Measurements from ENCODE around the gene HAUS2.
"Not testable (repeated sequence)": the region's sequence is repeated elsewhere in the genome, so short reads cannot be mapped to it uniquely, and the experiment has no call there.

Gene HAUS2

GRCh38 chr15:42523331-42523730 is 25.3 kb upstream of the HAUS2 start:
- Histone ChIP-seq H3K4me1 (ENCODE audit: control insufficient read depth, insufficient read depth, low read length) (no peaks in the 10 kb centered on the region), H3K27me3 (ENCODE audit: control insufficient read depth, insufficient read depth, low read length, poor library complexity, severe bottlenecking) (no peaks in the 10 kb centered on the region), H3K9me3 (ENCODE audit: control insufficient read depth, low read length) (no peaks in the 10 kb centered on the region), H3K4me3 (ENCODE audit: insufficient read depth, low read depth, low read length) (no peak overlapping the region), H3K36me3 (ENCODE audit: control insufficient read depth, insufficient read depth, low read length) (peaks cover 14% of the 10 kb centered on the region), H3K27ac (ENCODE audit: insufficient read depth, low read depth, low read length, poor library complexity, severe bottlenecking) (no peak overlapping the region)
- 95 to 98% methylated on average over 2 of the region's 2 CpGs for WGBS, 2 experiments

GRCh38 chr15:42528970-42529369 is 19.7 kb upstream of the HAUS2 start:
- Histone ChIP-seq H3K36me3 (ENCODE audit: control insufficient read depth, insufficient read depth, low read length) (peaks cover 3% of the 10 kb centered on the region), H3K4me3 (ENCODE audit: insufficient read depth, low read depth, low read length) (no peak overlapping the region)
- WGBS, 2 experiments = 91 to 95% methylated on average over 3 of the region's 3 CpGs

GRCh38 chr15:42533246-42533645 is 15.4 kb upstream of the HAUS2 start:
- no peak overlapping the region for H3K27ac ChIP-seq (ENCODE audit: insufficient read depth, low read depth, low read length, poor library complexity, severe bottlenecking)
- H3K36me3 ChIP-seq (ENCODE audit: control insufficient read depth, insufficient read depth, low read length) = no peaks in the 10 kb centered on the region
- H3K9me3 ChIP-seq (ENCODE audit: control insufficient read depth, low read length) = no peaks in the 10 kb centered on the region
- no peaks in the 10 kb centered on the region for H3K27me3 ChIP-seq (ENCODE audit: control insufficient read depth, insufficient read depth, low read length, poor library complexity, severe bottlenecking)
- no peaks in the 10 kb centered on the region for H3K4me1 ChIP-seq (ENCODE audit: control insufficient read depth, insufficient read depth, low read length)
- no peak overlapping the region for H3K4me3 ChIP-seq (ENCODE audit: insufficient read depth, low read depth, low read length)
- WGBS, 2 experiments = no CpG with 5 or more reads among the region's 1 CpG

More at GRCh38 chr15:42528970-42529369, 19.7 kb upstream of the HAUS2 start:
- H3K27me3 ChIP-seq (ENCODE audit: control insufficient read depth, insufficient read depth, low read length, poor library complexity, severe bottlenecking) = no peaks in the 10 kb centered on the region
- no peaks in the 10 kb centered on the region for H3K4me1 ChIP-seq (ENCODE audit: control insufficient read depth, insufficient read depth, low read length)
- H3K9me3 ChIP-seq (ENCODE audit: control insufficient read depth, low read length) = no peaks in the 10 kb centered on the region
- no peak overlapping the region for H3K27ac ChIP-seq (ENCODE audit: insufficient read depth, low read depth, low read length, poor library complexity, severe bottlenecking)

- 91 to 94% methylated on average over 4 of the region's 4 CpGs for WGBS, 2 experiments
- H3K36me3 ChIP-seq (ENCODE audit: control insufficient read depth, insufficient read depth, low read length) = peaks cover 6% of the 10 kb centered on the region
Observed at GRCh38 chr15:42544853-42545629, 3.6 kb upstream of the HAUS2 start.

GRCh38 chr15:42547918-42548248 is 755 bp upstream of the HAUS2 start:
- Histone ChIP-seq H3K36me3 (ENCODE audit: control insufficient read depth, insufficient read depth, low read length) (peaks cover 6% of the 10 kb centered on the region), H3K4me1 (ENCODE audit: control insufficient read depth, insufficient read depth, low read length) (peaks cover 13% of the 10 kb centered on the region), H3K4me3 (ENCODE audit: insufficient read depth, low read depth, low read length) (peak overlapping the region; percentile 85), H3K27ac (ENCODE audit: insufficient read depth, low read depth, low read length, poor library complexity, severe bottlenecking) (no peak overlapping the region), H3K27me3 (ENCODE audit: control insufficient read depth, insufficient read depth, low read length, poor library complexity, severe bottlenecking) (no peaks in the 10 kb centered on the region), H3K9me3 (ENCODE audit: control insufficient read depth, low read length) (no peaks in the 10 kb centered on the region)
- WGBS, 2 experiments = 2 to 12% methylated on average over 7 to 9 of the region's 9 CpGs

More at GRCh38 chr15:42544853-42545629, 3.6 kb upstream of the HAUS2 start:
- H3K27ac ChIP-seq (ENCODE audit: insufficient read depth, low read depth, low read length, poor library complexity, severe bottlenecking) = no peak overlapping the region
- no peaks in the 10 kb centered on the region for H3K27me3 ChIP-seq (ENCODE audit: control insufficient read depth, insufficient read depth, low read length, poor library complexity, severe bottlenecking)
- H3K4me3 ChIP-seq (ENCODE audit: insufficient read depth, low read depth, low read length) = no peak overlapping the region
- peaks cover 13% of the 10 kb centered on the region for H3K4me1 ChIP-seq (ENCODE audit: control insufficient read depth, insufficient read depth, low read length)
- no peaks in the 10 kb centered on the region for H3K9me3 ChIP-seq (ENCODE audit: control insufficient read depth, low read length)

- no peaks in the 10 kb centered on the region for H3K9me3 ChIP-seq (ENCODE audit: control insufficient read depth, low read length)
- H3K27me3 ChIP-seq (ENCODE audit: control insufficient read depth, insufficient read depth, low read length, poor library complexity, severe bottlenecking) = no peaks in the 10 kb centered on the region
- peaks cover 13% of the 10 kb centered on the region for H3K4me1 ChIP-seq (ENCODE audit: control insufficient read depth, insufficient read depth, low read length)
- peak overlapping the region; percentile 85 for H3K4me3 ChIP-seq (ENCODE audit: insufficient read depth, low read depth, low read length)
- 0 to 1% methylated on average over 12 to 13 of the region's 15 CpGs for WGBS, 2 experiments
- H3K36me3 ChIP-seq (ENCODE audit: control insufficient read depth, insufficient read depth, low read length) = peaks cover 6% of the 10 kb centered on the region
- H3K27ac ChIP-seq (ENCODE audit: insufficient read depth, low read depth, low read length, poor library complexity, severe bottlenecking) = peak overlapping the region; percentile 56
Observed at GRCh38 chr15:42549032-42549491, 424 bp downstream of the HAUS2 start.

- H3K4me3 ChIP-seq (ENCODE audit: insufficient read depth, low read depth, low read length) = peak overlapping the region; percentile 85
- no peaks in the 10 kb centered on the region for H3K36me3 ChIP-seq (ENCODE audit: control insufficient read depth, insufficient read depth, low read length)
- H3K9me3 ChIP-seq (ENCODE audit: control insufficient read depth, low read length) = no peaks in the 10 kb centered on the region
- no peaks in the 10 kb centered on the region for H3K27me3 ChIP-seq (ENCODE audit: control insufficient read depth, insufficient read depth, low read length, poor library complexity, severe bottlenecking)
- H3K4me1 ChIP-seq (ENCODE audit: control insufficient read depth, insufficient read depth, low read length) = peaks cover 13% of the 10 kb centered on the region
- WGBS, 2 experiments = 83 to 87% methylated on average over 11 to 12 of the region's 12 CpGs
- H3K27ac ChIP-seq (ENCODE audit: insufficient read depth, low read depth, low read length, poor library complexity, severe bottlenecking) = no peak overlapping the region
Observed at GRCh38 chr15:42549741-42550392, 1.2 kb downstream of the HAUS2 start.

- Histone ChIP-seq H3K4me3 (ENCODE audit: insufficient read depth, low read depth, low read length) (no peak overlapping the region), H3K27me3 (ENCODE audit: control insufficient read depth, insufficient read depth, low read length, poor library complexity, severe bottlenecking) (no peaks in the 10 kb centered on the region), H3K27ac (ENCODE audit: insufficient read depth, low read depth, low read length, poor library complexity, severe bottlenecking) (no peak overlapping the region), H3K9me3 (ENCODE audit: control insufficient read depth, low read length) (no peaks in the 10 kb centered on the region), H3K36me3 (ENCODE audit: control insufficient read depth, insufficient read depth, low read length) (no peaks in the 10 kb centered on the region), H3K4me1 (ENCODE audit: control insufficient read depth, insufficient read depth, low read length) (peaks cover 3% of the 10 kb centered on the region)
- WGBS, 2 experiments = 89% methylated on average over 1 of the region's 1 CpG; no CpG with 5 or more reads in 1 of the 2 experiments
Observed at GRCh38 chr15:42553554-42553953, 4.9 kb downstream of the HAUS2 start.

GRCh38 chr15:42556550-42557207 is 8.0 kb downstream of the HAUS2 start:
- not testable (repeated sequence) for H3K4me3 ChIP-seq (ENCODE audit: insufficient read depth, low read depth, low read length); H3K27me3 ChIP-seq (ENCODE audit: control insufficient read depth, insufficient read depth, low read length, poor library complexity, severe bottlenecking); H3K4me1 ChIP-seq (ENCODE audit: control insufficient read depth, insufficient read depth, low read length); H3K9me3 ChIP-seq (ENCODE audit: control insufficient read depth, low read length); H3K27ac ChIP-seq (ENCODE audit: insufficient read depth, low read depth, low read length, poor library complexity, severe bottlenecking)
- WGBS, 2 experiments = 96 to 97% methylated on average over 11 to 12 of the region's 12 CpGs
- peaks cover 14% of the 10 kb centered on the region for H3K36me3 ChIP-seq (ENCODE audit: control insufficient read depth, insufficient read depth, low read length)

- peaks cover 15% of the 10 kb centered on the region for H3K36me3 ChIP-seq (ENCODE audit: control insufficient read depth, insufficient read depth, low read length)
- no peak overlapping the region for H3K4me3 ChIP-seq (ENCODE audit: insufficient read depth, low read depth, low read length)
- no peaks in the 10 kb centered on the region for H3K27me3 ChIP-seq (ENCODE audit: control insufficient read depth, insufficient read depth, low read length, poor library complexity, severe bottlenecking)
- 94 to 98% methylated on average over 3 of the region's 3 CpGs for WGBS, 2 experiments
- H3K4me1 ChIP-seq (ENCODE audit: control insufficient read depth, insufficient read depth, low read length) = no peaks in the 10 kb centered on the region
- no peak overlapping the region for H3K27ac ChIP-seq (ENCODE audit: insufficient read depth, low read depth, low read length, poor library complexity, severe bottlenecking)
- no peaks in the 10 kb centered on the region for H3K9me3 ChIP-seq (ENCODE audit: control insufficient read depth, low read length)
Observed at GRCh38 chr15:42558739-42559138, 10.1 kb downstream of the HAUS2 start.
